Measurements from ENCODE around the gene RUSF1.

GRCh38 chr16:31464348-31464769 is 43.8 kb downstream of the RUSF1 start:
- TF ChIP-seq EP300 (IDR thresholded peaks at IDR 0.05; ENCODE audit: borderline replicate concordance in 1 of 2, low read depth in 1 of 2, low read length in 1 of 2) (no peak), CTCF (IDR thresholded peaks at IDR 0.05) (no peak), TAF1 (IDR thresholded peaks at IDR 0.05; ENCODE audit: borderline replicate concordance, low read depth, low read length) (no peak), IRF3 (IDR thresholded peaks at IDR 0.05; ENCODE audit: low read depth, low read length) (no peak)
